NT2/D1 (cell line): ENCODE measurements around the gene CAMTA2.

Source experiments
- SUZ12 ChIP-seq: IDR thresholded peaks from 2 replicates; pipeline ENCODE4 v1.6.1; 2011; ENCODE audit not compliant: insufficient read length, insufficient read depth; ENCODE audit errors: extremely low read depth
- YY1 ChIP-seq: IDR thresholded peaks from 2 replicates; pipeline ENCODE4 v1.6.1; 2011; ENCODE audit not compliant: insufficient read length, insufficient read depth
- ZNF274 ChIP-seq: IDR thresholded peaks from 2 replicates; pipeline ENCODE4 v1.6.1; 2011; ENCODE audit warnings: mild to moderate bottlenecking, low read depth, low read length

- TF ChIP-seq ZNF274 (no peak), SUZ12 (no peak), YY1 (no peak)
Measured at GRCh38 chr17:4972752-4973151, 14.7 kb downstream of the CAMTA2 start.
